GM15510 (cell line): ENCODE results near the gene PCYT2.

Experiments used
- POLR2A ChIP-seq: IDR thresholded peaks from 3 replicates; pipeline ENCODE4 v1.6.1; 2011; ENCODE audit warnings: borderline replicate concordance; ENCODE audit not compliant: insufficient read length; ENCODE audit errors: extremely low read depth

PCYT2 gene

GRCh38 chr17:81951785-81952684 is 40.8 kb upstream of the PCYT2 start:
- no peak for TF ChIP-seq POLR2A

- TF ChIP-seq POLR2A: no peak
Observed at GRCh38 chr17:81950501-81950900, 39.3 kb upstream of the PCYT2 start.

DNA sequence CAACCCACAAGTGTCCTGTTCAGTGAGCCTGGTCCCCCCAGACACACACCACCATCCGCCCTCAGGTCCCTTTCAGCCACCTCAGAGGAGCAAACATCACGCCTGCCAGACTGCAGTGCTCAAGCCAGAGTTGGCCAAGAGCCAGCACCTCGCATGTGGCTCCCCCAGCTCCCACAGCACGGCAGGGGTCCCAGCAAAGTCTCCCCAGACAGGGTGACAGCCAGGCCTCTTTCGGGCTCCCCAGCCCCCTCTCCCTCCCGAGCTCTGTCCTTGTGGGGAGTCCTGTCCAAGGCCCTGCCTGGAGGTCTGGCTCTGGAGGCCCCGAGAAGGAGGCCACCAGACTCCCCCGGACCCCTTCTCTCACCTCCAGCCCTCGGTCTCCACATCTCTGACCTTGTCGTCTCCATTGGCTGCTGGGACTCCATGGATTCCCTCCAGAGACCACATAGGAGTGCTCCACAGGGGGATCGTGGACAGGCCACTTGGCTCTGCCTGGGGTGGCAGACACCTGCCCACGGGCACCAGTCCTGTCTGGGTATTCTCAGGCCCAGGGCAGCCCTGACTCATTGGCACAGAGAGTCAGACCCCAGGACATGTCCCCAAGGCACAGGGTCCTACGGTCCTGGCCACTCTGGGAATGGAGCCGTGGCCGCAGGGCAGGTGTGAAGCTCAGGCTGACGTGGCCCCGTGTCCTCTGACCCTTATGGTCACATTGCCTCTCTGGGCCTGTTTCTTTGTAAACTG is 37.6 kb upstream of the PCYT2 start:
- no peak for TF ChIP-seq POLR2A

DNA sequence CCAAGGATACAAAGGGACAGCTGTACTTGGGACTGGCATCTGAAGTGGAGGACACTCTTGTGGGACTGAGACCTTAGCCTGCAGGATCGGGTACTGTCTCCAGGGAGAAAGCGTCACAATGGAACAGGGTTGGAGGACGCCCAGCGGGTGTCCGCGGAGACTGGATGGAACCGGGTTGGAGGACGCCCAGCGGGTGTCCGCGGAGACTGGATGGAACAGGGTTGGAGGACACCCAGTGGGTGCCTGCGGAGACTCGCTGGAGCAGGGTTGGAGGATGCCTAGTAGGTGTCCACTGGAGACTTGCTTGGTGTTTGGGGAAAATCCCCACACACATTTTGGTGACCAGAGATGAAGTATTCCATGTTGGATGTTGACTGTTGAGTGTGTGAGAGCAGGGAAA is 36.0 kb upstream of the PCYT2 start, which contains the start of gene MYADML2:
TSS of gene MYADML2 (minus strand) at position 45 of the 400 bp plus-strand sequence. CDS start 5,492 bp downstream, outside the sequence.
- TF ChIP-seq POLR2A: no peak

DNA sequence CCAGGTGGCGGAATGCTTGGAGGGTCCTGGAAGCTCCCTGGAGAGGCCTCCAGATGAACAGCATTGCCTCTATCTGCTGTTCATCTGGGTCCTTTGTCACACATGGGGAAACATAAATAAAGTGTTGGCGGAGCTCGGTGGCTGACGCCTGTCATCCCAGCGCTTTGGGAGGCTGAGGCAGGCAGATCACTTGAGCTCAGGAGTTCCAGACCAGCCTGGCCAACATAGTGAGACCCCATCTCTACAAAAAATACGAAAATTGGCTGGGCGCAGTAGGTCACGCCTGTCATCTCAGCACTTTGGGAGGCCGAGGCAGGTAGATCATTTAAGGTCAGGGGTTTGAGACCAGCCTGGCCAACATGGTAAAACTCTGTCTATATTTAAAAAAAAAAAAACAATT is 33.7 kb upstream of the PCYT2 start:
- no peak for TF ChIP-seq POLR2A

GRCh38 chr17:81942167-81942553 is 31.0 kb upstream of the PCYT2 start:
- no peak for TF ChIP-seq POLR2A

- no peak for TF ChIP-seq POLR2A
Observed at GRCh38 chr17:81941484-81942166, 30.4 kb upstream of the PCYT2 start.

DNA sequence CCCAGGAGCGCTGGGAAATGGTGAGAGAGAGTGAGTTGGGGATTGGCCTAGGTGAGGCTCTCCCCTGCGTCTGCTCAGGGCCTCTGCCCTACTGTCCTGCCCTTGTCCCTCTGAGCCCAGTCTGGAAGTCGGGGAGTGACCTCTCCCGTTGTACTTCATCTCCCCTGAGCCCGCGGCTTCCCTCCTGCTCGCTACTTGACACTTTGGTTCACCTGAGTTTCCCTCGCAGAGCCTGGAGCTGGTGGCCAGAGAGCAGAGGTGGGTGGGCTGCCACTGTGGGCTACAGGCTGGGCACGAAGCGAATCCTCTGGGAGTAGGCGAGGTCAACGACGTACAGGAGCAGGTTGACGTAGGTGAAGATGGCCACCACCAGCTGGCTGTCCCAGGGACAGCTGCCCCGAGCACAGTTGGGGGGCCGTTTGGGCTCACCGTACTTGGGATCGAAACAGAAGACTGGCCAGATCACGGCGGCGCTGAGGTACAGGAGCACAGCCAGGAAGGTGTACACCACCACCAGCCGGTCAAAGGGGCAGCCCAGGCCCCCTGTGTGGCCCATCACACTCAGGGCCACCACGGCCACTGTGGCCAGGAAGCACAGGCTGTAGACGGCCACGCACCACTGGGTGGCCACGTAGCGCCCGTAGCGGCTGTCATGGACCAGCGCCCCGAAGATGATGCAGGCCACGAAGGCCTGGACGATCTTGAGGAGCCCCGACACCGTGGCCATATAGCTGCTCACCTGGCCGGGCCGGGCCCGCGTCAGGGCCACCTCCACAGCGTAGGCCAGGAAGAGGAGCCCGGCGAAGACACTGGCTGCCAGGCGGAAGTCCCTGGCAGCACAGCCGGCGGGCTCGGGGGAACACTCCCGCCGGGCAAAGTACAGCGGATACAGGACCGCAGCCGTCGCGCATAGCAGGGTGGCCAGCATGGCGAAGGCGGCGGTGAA is 29.6 kb upstream of the PCYT2 start:
- TF ChIP-seq POLR2A: no peak

DNA sequence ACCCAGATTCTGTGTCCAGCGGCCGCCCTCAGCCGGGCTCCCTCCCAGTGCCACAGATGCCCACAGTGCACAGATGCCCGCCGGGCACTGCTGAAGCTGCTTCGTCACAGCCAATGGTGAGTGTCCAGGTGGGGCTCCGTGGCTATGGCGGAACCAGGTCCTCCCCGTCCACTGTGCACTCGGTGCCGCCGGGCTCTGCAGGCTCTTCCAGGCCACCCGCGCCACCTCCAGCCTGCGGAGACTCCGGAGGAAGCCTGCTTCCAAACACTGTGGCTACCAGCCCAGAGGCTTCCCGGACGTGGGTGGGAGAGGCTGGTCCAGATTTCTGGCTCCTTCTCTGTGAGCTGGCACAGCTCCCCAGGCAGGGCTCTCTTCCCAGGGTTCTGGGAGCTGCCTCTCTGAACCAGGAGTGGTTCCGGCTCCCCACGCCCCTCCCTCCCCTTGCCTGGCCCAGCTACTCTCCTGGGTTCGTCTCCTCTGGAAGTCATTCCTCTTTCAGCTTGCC is 28.7 kb upstream of the PCYT2 start:
- TF ChIP-seq POLR2A: no peak

GRCh38 chr17:81939218-81939617 is 28.0 kb upstream of the PCYT2 start:
- TF ChIP-seq POLR2A: no peak

DNA sequence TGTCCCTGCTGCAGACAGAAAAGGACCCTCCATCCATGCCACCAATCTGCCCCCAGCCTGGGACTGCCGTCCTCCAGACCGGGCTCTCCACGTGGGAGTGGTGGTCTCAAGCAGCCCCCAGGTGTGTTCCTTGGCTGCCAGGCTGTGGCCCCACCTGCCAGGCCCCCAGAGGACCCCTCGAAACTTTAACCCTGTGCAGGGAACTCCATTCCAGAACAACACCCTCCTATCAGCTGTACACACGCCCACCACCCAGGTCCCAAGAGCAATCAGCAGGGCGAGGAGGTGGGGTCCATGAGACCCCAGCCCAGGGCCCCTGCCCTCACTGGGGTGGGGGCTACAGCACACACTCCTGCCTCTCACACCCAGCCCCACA is 24.5 kb upstream of the PCYT2 start:
- TF ChIP-seq POLR2A: no peak

DNA sequence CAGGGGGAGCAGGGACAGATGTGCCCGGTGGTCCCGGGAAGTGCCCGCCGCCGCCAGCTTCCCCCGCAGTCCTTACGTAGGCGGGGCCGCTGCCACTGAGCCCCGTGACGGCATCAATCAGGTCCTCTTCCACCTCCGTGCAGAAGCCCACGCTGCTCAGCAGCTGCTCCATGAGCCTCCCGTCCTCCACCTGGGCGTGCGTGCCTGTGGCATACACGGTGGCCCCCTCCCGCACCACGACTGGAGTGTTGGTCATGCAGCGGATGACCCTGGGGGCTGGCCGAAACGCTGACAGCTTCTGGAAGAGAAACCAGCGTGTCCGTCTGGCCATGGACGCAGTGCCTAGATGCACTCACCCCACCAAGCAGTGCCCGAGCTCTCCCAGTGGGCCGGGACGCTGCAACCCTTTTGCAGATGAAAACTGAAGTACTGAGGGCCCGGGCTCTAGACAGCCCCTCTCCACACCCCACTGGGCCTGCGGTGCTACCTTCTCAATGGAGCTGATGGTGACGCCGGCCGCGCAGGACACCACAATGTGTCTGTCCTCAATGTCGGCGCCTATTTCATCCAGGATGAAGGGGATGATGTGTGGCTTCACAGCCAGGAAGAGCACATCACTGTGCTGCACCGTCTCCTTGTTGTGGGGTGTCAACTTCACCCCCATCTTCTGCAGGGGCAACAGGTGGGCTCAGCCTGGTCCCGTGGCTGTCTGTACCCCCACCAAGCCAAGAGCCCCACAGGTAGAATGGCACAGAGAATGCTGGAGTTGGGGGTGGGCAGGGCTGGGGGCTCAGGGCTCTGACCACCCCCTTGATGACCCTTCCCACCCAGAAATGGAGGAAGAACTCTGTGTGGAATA is 23.9 kb upstream of the PCYT2 start:
- TF ChIP-seq POLR2A: no peak
